COR-L47 (cell line): ENCODE results near the gene XRCC3.
"Not testable (repeated sequence)": the region's sequence is repeated elsewhere in the genome, so short reads cannot be mapped to it uniquely, and the experiment has no call there.

Source experiments
- DNase-seq: peaks from one replicate; lab custom pipeline; 2025; lab: John Stamatoyannopoulos, UW

The XRCC3 gene

DNA sequence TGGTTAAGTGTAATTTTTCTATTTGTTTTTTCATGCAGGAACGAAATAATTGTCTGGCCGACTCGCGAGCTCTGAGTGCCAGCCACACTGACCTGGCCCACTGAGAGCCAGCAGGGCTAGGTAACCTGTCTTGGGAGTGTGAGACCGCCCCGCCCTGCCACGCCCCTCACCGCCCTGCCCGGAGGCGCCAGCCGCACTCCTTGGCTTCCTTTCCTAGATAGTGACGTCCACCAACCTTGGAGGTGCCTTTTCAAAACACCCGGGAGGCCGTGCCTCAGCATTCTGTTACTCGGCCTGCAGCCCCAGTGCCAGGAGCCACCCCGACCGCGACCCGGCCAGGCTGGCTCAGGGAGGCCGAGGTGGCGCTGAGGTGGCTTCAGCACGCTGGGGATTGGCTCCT, 21.7 kb downstream of the XRCC3 start:
- DNase-seq = no peak

- DNase-seq = no peak
Observed at GRCh38 chr14:103692871-103693270, 22.4 kb downstream of the XRCC3 start.

DNA sequence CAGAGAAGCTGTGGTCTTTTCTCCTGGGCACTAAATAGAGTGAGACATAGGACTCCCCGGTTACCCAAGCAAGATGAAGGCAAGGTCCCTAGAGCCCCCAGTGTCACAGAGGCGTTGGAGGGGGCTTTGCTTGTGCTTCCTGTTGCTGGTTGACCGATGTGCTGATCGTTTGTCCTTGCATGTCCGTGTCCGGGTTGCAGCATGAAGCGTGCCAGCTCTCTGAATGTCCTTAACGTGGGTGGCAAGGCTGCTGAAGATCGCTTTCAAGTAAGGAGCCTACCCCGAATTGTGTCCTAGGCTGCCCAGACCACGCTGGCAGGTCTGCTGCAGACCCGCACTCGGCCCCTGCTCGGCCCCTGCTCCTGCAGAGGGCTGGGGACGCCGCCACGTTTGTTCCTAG, 23.1 kb downstream of the XRCC3 start:
- no peak for DNase-seq

DNA sequence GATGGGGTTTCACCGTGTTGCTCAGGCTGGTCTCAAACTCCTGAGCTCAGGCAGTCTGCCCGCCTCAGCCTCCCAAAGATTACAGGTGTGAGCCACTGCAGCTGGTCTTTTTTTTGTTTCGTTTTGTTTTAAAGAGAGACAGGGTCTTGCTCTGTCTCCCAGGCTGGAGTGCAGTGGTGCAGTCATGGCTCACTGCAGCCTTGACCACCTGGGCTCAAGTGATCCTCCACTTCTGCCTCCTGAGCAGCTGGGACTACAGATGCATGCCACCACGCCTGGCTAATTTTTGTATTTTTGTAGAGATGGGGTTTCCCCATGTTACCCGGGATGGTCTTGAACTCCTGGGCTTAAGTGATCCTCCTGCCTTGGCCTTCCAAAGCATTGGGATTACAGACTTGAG, 23.6 kb downstream of the XRCC3 start:
- DNase-seq = not testable (repeated sequence)

GRCh38 chr14:103690332-103690731, 24.9 kb downstream of the XRCC3 start:
- DNase-seq = no peak

- DNase-seq = no peak
Observed at GRCh38 chr14:103688906-103689902, 26.0 kb downstream of the XRCC3 start.

GRCh38 chr14:103688441-103688840, 26.8 kb downstream of the XRCC3 start:
- DNase-seq = no peak

DNA sequence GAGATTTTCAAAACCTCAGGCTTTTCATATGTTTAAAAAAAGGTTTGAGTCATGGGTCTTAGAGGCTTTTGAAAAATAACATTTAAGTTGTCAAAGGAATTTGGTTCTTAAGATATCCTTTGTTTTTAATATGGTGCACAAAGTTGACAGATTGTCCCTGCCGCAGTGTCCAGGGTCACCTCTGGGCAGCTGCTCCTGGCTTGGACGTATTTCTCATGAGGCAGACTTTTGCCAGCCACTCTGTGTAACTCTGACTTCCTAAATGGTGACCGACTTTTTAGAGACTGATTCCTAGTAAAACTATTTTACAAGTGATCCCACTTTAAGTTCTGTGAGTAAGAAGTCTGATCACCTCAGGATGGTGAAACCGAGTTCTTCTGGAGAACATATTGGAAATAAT, 27.5 kb downstream of the XRCC3 start:
- no peak for DNase-seq

DNA sequence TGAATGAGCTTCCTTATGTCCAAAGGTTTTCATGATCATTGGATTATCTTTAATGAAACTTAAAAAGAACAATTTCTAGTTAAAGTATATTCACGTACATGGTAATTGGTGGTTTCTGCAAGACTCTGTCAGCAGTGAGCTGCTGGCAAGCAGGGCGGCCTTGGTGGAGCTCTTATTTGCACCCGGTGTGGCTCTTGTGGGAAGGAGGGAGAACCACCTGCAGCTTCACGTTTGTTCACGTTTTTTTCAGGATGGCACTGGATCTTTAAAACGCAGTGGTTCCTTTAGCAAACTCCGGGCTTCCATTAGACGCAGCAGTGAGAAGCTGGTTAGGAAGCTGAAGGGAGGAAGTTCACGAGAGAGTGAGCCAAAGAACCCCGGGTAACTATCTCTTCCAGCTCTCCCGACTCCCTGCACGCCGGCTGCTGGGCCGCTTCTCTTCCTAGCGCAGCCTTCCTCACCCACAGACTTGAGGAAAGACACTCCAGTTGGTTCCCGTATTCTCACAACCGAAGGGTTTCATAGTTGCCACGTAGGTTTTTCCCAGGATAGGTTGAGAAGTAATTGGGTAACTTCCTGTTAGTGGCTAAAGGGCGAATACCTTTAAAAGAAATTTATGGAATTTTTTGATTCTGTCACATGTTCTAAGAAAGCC, 28.3 kb downstream of the XRCC3 start:
- DNase-seq = no peak

DNA sequence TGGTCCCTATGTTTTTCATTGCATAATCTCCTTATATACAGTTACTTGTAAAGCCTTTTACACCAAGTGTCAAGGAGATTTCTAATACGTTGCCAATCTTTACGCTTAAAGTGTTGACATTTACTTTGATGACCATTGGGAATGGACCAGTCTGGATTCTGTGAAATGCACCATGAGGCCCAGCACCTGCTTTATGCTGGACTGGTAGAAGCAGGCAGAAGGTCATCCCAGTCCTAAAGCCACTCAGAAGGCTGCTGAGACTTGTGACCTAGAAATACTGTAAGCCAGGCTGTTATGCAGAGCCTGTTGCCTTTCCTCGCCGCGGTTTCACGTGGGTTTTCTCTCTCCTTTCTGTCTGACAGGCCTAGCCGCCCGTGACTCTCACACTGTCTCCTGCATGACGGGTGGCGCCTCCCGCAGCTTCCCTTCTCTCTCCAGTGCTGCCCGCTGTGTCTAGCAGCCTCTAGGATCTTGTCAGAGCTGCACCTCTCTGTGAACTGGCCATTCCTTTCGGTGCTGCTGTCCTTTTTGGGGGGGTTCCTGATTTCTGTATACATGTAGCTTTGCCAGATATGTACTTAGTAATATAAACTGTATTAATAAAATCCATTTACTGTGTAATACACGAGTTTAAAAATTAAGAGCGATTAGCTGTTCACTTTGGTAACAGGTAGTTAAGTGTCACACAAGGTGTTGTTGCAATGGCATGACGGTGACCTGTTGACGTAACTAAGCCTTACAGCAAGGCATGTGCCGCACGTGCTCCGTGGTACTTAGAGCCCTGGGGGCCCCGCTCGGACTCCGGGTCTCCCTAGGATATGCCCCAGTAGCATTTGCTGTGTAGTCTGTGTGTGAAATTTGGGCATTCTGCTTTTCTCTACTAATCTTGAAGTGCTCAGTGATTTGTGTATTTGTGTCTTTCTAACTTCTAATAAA, 29.7 kb downstream of the XRCC3 start:
- no peak for DNase-seq

- DNase-seq = no peak
Observed at GRCh38 chr14:103684871-103685270, 30.4 kb downstream of the XRCC3 start.

DNA sequence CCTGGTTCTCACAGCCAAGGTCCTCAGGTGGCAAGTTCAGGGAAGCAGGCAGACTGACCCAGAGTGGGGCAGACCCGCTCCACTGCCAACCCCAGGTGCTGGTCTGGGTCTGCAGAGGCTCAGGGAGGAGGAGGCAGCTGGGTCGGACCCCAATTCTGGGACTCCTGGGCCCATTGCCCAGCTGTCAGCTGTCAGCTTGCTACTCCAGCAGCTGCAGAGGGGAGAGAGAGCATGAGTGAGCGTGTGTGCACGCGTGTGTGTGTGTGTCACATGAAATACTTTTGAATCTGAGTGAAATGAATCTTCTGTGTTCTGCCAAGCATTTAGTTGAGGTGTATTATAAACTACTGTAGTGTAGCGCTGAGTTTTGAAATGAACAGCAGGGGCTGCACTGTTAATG, 30.8 kb downstream of the XRCC3 start:
- no peak for DNase-seq

- DNase-seq = no peak
Observed at GRCh38 chr14:103683139-103683538, 32.1 kb downstream of the XRCC3 start.

DNA sequence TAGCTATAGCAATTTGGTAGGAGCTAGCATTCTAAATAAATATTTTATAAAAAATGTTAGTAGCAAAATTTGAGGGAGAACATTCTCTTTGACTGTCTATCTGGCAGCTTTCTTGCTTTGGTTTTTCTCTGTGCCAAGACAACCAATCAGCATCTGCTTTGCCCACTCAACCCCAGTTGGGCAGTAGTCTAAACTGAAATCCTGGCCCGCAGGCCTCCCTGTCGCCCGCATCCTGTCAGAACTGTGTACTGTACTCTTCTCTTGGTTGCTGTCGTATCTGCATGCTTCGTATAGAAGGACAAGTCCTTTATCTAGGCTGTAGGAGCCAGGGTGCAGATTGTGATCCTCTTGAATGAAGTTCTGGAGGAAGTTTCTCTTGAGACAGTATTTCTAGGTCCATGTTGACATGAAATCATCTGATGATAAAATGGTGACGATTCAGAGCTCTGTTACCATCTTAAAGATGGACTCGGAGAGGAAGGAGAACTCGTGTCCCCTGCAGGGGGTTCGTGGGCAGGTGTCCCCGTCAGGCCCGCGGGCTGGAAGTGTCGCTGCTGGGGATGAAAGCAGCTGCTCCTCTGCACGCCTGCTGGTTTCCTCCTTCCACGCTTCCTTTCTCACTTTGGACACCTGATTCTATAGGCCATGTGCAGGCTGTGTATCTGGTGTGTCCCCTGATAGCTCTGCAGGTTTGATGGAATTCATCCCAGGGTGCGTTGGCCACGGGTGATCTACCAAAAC, 34.6 kb downstream of the XRCC3 start:
- no peak for DNase-seq

DNA sequence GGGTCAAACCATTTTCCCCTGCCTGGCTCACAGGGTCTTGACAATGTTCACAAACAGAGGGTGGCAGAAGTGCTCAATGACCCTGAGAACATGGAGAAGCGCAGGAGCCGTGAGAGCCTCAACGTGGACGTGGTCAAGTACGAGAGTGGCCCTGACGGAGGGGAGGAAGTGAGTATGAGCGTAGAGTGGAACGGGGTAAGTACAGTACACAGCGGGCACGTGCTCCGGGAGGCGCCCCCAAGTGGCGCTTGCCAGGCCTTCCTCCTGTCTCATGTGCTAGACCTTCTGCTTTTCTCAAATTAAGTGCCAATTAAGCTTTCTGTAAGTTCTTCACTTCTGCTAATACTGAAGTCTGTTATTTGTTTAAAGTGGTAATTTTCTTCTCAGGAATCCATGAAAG, 35.9 kb downstream of the XRCC3 start:
- DNase-seq = no peak

- DNase-seq = no peak
Observed at GRCh38 chr14:103676881-103677675, 38.2 kb downstream of the XRCC3 start.

GRCh38 chr14:103675957-103676356, 39.3 kb downstream of the XRCC3 start:
- DNase-seq = no peak

- DNase-seq = no peak
Observed at GRCh38 chr14:103671911-103672310, 43.3 kb downstream of the XRCC3 start.

DNA sequence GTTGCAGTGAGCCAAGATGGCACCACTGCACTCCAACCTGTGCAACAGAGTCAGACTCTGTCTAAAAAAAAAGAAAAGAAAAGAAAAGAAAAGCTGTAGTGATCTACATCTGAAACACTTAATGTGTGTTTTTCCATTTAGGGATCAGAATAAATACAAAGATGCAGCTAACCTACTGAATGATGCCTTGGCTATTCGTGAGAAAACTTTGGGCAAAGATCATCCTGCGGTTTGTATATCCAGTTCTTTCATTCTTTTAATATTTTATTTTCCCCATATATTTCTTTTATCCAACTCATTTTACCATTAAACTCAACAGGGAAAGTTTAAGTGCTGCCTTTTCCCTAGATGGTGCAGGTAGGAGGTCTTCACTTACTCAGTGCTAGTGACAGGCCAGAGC, 45.9 kb downstream of the XRCC3 start:
- DNase-seq = no peak

- DNase-seq = no peak
Observed at GRCh38 chr14:103668117-103668516, 47.1 kb downstream of the XRCC3 start.

DNA sequence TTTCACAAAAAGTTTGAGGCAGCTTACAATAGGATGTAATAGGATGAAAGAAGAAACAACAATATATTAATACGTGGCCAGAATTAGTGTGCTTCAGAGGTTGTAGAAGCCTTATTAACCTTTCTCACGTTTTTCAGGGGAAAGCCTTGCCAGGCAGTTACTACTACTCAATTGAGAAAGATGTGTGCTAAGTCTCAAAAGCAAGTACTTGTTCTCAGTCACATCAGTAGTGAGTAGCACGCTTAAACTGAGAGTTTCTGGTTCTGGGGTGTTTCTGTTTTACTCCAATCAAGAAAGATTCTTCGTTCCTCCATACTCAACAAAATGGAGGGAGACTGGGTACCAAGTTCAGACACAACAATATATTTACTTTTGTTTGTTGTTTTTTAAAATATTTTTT, 47.6 kb downstream of the XRCC3 start:
- no peak for DNase-seq
